GM21723 (cell line): Measurements from ENCODE around the gene PSMB10.

Source experiments
- ATAC-seq: cut with Tn5 transposase; IDR thresholded peaks from one replicate; pipeline ENCODE4 v1.9.1; 2021; ENCODE audit warnings: mild to moderate bottlenecking, moderate library complexity; ENCODE audit not compliant: unreplicated experiment

Gene PSMB10

GRCh38 chr16:67964477-67965131 lies 28.0 kb upstream of the PSMB10 start:
- no peak for ATAC-seq

- ATAC-seq, result no peak
These were observed 27.1 kb upstream of the PSMB10 start for GRCh38 chr16:67963662-67964321.

- no peak for ATAC-seq
These were observed 26.6 kb upstream of the PSMB10 start for GRCh38 chr16:67963292-67963661.

- ATAC-seq, result no peak
These were observed 25.5 kb upstream of the PSMB10 start for GRCh38 chr16:67962135-67962534.

- no peak for ATAC-seq
These were observed 24.9 kb upstream of the PSMB10 start for GRCh38 chr16:67961551-67961957.

- no peak for ATAC-seq
These were observed 23.1 kb upstream of the PSMB10 start for GRCh38 chr16:67959536-67960329.

GRCh38 chr16:67957622-67958021 lies 21.0 kb upstream of the PSMB10 start:
- ATAC-seq, result no peak

- ATAC-seq, result no peak
These were observed 18.0 kb upstream of the PSMB10 start for GRCh38 chr16:67954421-67955196.

- ATAC-seq, result no peak
These were observed 17.2 kb upstream of the PSMB10 start for GRCh38 chr16:67953641-67954375.

GRCh38 chr16:67951485-67951884 lies 14.8 kb upstream of the PSMB10 start:
- ATAC-seq, result no peak

GRCh38 chr16:67950335-67950843 lies 13.7 kb upstream of the PSMB10 start:
- no peak for ATAC-seq

- ATAC-seq, result no peak
These were observed 13.0 kb upstream of the PSMB10 start for GRCh38 chr16:67949645-67950044.

GRCh38 chr16:67948015-67948414 lies 11.4 kb upstream of the PSMB10 start:
- no peak for ATAC-seq

- no peak for ATAC-seq
These were observed 10.4 kb upstream of the PSMB10 start for GRCh38 chr16:67946966-67947558.

- no peak for ATAC-seq
These were observed 9.5 kb upstream of the PSMB10 start for GRCh38 chr16:67946128-67946569.

GRCh38 chr16:67945392-67945933 lies 8.8 kb upstream of the PSMB10 start:
- no peak for ATAC-seq

- ATAC-seq, result no peak
These were observed 8.2 kb upstream of the PSMB10 start for GRCh38 chr16:67944690-67945391.

GRCh38 chr16:67943619-67944504 lies 7.2 kb upstream of the PSMB10 start, which contains the start of gene LCAT:
Gene LCAT (minus strand): TSS chr16:67944120. CDS start chr16:67944101, 19 bp downstream.
- ATAC-seq, result no peak
